HG02623 (cell line): ENCODE measurements around the gene NPEPPS.

Experiments
- ATAC-seq: cut with Tn5 transposase; IDR thresholded peaks from one replicate; pipeline ENCODE4 v1.9.1; 2021; ENCODE audit warnings: moderate library complexity; ENCODE audit not compliant: unreplicated experiment

The NPEPPS gene

GRCh38 chr17:47663912-47664623, 133.2 kb downstream of the NPEPPS start:
- ATAC-seq, result no peak

- ATAC-seq, result no peak
These were observed 133.7 kb downstream of the NPEPPS start for GRCh38 chr17:47664624-47664941.

- no peak for ATAC-seq
These were observed 134.7 kb downstream of the NPEPPS start for GRCh38 chr17:47665655-47666054.

- ATAC-seq, result no peak
These were observed 138.2 kb downstream of the NPEPPS start for GRCh38 chr17:47669081-47669480.

GRCh38 chr17:47670064-47670463, 139.2 kb downstream of the NPEPPS start:
- ATAC-seq, result no peak
